Measurements from ENCODE around the gene SLC22A5. TPM values are rescaled to one million over a fixed set of nuclear protein-coding genes. Genes with fewer than 3 reads are reported as not detected.

Gene SLC22A5
- total and polyA plus RNA-seq, 9 of the 15 experiments (the other 6 are each of a cell fraction or from before 2014, with no cell fraction given) = 3.0 to 16.6 (median 8.3) TPM

GRCh38 chr5:132391870-132392269 lies 22.4 kb downstream of the SLC22A5 start (continued):
- TF ChIP-seq MGA (IDR thresholded peaks at IDR 0.05) = no peak
